ENCODE measurements around the gene OTULIN. TPM values are rescaled to one million over a fixed set of nuclear protein-coding genes. Genes with fewer than 3 reads are reported as not detected.
A peak's percentile ranks its signal among the peaks of the same experiment; 100 is the strongest.

The OTULIN gene
- total and polyA plus RNA-seq, 2 experiments from 2014 or later, result 24.3 to 43.9 TPM

DNA sequence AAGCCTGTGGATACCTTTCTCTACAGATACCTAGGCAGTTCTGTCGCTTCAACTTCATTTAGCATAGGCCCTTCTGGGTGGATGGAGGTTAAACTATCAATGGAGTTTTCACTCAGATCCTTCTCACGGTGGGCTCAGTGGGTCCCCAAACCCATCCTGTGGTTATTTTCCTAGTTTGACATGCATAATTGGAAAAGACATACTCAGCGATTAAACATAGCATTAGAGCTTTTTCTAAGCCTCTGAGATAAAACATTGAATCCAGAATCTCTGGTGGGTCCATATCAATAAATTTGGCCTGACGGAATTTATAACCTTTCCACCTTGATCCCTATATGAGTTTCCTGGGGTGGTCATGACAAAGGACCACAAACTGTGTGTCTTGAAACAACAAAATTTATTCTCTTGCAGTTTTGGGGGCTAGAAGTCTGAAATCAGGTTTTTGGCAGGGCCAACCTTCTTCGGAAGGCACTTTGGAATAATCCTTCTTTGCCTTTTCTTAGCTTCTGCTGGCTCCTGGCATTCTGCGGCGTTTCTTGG, 1.7 kb upstream of the OTULIN start:
- H3K79me2 ChIP-seq (replicated peaks; ENCODE audit: insufficient read depth), result peaks cover 27% of the 10 kb centered on the region
- H3K4me3 ChIP-seq, result no peak overlapping the region
- TF ChIP-seq, protein P1, sequence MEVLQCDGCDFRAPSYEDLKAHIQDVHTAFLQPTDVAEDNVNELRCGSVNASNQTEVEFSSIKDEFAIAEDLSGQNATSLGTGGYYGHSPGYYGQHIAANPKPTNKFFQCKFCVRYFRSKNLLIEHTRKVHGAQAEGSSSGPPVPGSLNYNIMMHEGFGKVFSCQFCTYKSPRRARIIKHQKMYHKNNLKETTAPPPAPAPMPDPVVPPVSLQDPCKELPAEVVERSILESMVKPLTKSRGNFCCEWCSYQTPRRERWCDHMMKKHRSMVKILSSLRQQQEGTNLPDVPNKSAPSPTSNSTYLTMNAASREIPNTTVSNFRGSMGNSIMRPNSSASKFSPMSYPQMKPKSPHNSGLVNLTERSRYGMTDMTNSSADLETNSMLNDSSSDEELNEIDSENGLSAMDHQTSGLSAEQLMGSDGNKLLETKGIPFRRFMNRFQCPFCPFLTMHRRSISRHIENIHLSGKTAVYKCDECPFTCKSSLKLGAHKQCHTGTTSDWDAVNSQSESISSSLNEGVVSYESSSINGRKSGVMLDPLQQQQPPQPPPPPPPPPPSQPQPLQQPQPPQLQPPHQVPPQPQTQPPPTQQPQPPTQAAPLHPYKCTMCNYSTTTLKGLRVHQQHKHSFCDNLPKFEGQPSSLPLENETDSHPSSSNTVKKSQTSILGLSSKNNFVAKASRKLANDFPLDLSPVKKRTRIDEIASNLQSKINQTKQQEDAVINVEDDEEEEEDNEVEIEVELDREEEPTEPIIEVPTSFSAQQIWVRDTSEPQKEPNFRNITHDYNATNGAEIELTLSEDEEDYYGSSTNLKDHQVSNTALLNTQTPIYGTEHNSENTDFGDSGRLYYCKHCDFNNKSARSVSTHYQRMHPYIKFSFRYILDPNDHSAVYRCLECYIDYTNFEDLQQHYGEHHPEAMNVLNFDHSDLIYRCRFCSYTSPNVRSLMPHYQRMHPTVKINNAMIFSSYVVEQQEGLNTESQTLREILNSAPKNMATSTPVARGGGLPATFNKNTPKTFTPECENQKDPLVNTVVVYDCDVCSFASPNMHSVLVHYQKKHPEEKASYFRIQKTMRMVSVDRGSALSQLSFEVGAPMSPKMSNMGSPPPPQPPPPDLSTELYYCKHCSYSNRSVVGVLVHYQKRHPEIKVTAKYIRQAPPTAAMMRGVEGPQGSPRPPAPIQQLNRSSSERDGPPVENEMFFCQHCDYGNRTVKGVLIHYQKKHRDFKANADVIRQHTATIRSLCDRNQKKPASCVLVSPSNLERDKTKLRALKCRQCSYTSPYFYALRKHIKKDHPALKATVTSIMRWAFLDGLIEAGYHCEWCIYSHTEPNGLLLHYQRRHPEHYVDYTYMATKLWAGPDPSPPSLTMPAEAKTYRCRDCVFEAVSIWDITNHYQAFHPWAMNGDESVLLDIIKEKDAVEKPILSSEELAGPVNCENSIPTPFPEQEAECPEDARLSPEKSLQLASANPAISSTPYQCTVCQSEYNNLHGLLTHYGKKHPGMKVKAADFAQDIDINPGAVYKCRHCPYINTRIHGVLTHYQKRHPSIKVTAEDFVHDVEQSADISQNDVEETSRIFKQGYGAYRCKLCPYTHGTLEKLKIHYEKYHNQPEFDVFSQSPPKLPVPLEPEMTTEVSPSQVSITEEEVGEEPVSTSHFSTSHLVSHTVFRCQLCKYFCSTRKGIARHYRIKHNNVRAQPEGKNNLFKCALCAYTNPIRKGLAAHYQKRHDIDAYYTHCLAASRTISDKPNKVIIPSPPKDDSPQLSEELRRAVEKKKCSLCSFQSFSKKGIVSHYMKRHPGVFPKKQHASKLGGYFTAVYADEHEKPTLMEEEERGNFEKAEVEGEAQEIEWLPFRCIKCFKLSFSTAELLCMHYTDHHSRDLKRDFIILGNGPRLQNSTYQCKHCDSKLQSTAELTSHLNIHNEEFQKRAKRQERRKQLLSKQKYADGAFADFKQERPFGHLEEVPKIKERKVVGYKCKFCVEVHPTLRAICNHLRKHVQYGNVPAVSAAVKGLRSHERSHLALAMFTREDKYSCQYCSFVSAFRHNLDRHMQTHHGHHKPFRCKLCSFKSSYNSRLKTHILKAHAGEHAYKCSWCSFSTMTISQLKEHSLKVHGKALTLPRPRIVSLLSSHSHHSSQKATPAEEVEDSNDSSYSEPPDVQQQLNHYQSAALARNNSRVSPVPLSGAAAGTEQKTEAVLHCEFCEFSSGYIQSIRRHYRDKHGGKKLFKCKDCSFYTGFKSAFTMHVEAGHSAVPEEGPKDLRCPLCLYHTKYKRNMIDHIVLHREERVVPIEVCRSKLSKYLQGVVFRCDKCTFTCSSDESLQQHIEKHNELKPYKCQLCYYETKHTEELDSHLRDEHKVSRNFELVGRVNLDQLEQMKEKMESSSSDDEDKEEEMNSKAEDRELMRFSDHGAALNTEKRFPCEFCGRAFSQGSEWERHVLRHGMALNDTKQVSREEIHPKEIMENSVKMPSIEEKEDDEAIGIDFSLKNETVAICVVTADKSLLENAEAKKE (CRISPR knock-in tag; IDR thresholded peaks at IDR 0.05), result no peak
- no peak for TF ChIP-seq CREB1 (CRISPR knock-in tag; IDR thresholded peaks at IDR 0.05; ENCODE audit: low read depth)
- no peak for TF ChIP-seq POLR2AphosphoS5 (IDR thresholded peaks at IDR 0.05; ENCODE audit: low read depth)
- TF ChIP-seq EZH2phosphoT487 (IDR thresholded peaks at IDR 0.05; ENCODE audit: unreplicated experiment), result no peak
- TF ChIP-seq STAT1 (IDR thresholded peaks at IDR 0.05; ENCODE audit: unreplicated experiment), result no peak
- TF ChIP-seq, protein P2, sequence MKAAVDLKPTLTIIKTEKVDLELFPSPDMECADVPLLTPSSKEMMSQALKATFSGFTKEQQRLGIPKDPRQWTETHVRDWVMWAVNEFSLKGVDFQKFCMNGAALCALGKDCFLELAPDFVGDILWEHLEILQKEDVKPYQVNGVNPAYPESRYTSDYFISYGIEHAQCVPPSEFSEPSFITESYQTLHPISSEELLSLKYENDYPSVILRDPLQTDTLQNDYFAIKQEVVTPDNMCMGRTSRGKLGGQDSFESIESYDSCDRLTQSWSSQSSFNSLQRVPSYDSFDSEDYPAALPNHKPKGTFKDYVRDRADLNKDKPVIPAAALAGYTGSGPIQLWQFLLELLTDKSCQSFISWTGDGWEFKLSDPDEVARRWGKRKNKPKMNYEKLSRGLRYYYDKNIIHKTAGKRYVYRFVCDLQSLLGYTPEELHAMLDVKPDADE (IDR thresholded peaks at IDR 0.05), result no peak
- Mint-ChIP-seq H3K4me3 (peak overlapping the region; percentile 90; the same call in 1 of the 3 replicates), H3K4me1 (peaks cover 22% of the 10 kb centered on the region), H3K27me3 (ENCODE audit: insufficient read depth, low read depth, poor library complexity) (peaks cover 22% of the 10 kb centered on the region), H3K9me3 (no peaks in the 10 kb centered on the region), H3K27ac (no peak overlapping the region), H3K36me3 (ENCODE audit: low read depth) (no peaks in the 10 kb centered on the region; the same call in 2 of the 3 replicates)
- ATAC-seq (no peak), DNase-seq (ENCODE audit: low spot score) (no peak)
- H3K4me1 ChIP-seq (ENCODE audit: insufficient read depth), result peaks cover 19% of the 10 kb centered on the region
- no peaks in the 10 kb centered on the region for H3K36me3 ChIP-seq (ENCODE audit: insufficient read depth)
- H2AFZ ChIP-seq, result no peak overlapping the region
- no peak overlapping the region for H3K27ac ChIP-seq (ENCODE audit: low read depth)
- H4K20me1 ChIP-seq (replicated peaks; ENCODE audit: insufficient read depth), result peaks cover 4% of the 10 kb centered on the region; the same call in 1 of the 2 replicates
- H3F3A ChIP-seq (replicated peaks; ENCODE audit: low read depth), result 0 out of 2 replicates have a peak, but pooled peaks cover 3% of the 10 kb centered on the region
- H3K9me2 ChIP-seq (ENCODE audit: insufficient read depth), result peaks cover 4% of the 10 kb centered on the region; the same call in 1 of the 2 replicates
- H3K27me3 ChIP-seq (ENCODE audit: insufficient read depth), result peaks cover 30% of the 10 kb centered on the region
- peak overlapping the region; percentile 94 for H3K4me2 ChIP-seq

Measured in GM23338 (cell line).